ENCODE results near the gene SLC13A3. TPM values are rescaled to one million over a fixed set of nuclear protein-coding genes. Genes with fewer than 3 reads are reported as not detected.

The SLC13A3 gene
- total RNA-seq, 2 donors from 2014 or later: 0.08 to 0.25 TPM

DNA sequence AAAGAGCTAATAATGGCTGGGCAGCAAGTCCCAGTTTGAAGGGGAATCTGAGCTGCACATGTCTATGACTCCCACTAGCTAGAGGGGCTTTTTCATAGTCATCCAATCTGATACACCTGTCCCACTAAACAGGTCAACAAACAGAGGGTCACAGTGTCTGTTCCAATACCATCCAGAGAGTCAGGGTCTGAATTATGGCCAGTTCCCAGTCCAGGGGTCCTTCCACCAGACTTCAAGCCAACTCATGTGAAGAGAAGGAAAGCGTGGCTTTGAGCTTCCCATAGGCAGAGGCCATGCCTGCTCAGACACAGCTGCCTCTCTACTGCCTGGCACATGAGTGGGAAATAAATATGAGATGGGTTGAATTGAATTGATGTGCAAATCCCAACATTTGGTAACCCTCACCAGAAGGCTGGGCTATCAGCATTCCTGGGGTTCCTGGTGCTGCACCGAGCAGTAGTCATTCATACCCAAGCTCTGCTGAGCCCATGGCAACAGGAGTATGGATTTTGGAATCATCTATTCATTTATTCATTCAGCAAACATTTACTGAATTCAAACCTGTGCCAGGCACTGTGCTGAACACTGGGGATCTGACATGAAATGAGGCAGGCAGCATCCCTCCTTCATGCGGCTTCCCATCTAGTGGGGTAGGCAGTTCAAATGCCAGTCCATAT is 20.7 kb upstream of the SLC13A3 start:
- H3K4me1 ChIP-seq: no peaks in the 10 kb centered on the region
- H3K27me3 ChIP-seq: no peaks in the 10 kb centered on the region
- no peak overlapping the region for H3K27ac ChIP-seq
- TF ChIP-seq CTCF (IDR thresholded peaks at IDR 0.05): no peak
- no peaks in the 10 kb centered on the region for H3K9me3 ChIP-seq
- no peak for DNase-seq
- no peaks in the 10 kb centered on the region for H3K36me3 ChIP-seq
- H3K9ac ChIP-seq (ENCODE audit: low read depth in 2 of 2, low read length in 2 of 2): no peak overlapping the region
- no peak overlapping the region for H3K4me3 ChIP-seq
- intact Hi-C loops (cut with DNase I): no loop called here

- Histone ChIP-seq H3K27me3 (no peaks in the 10 kb centered on the region), H3K4me3 (no peak overlapping the region), H3K4me1 (no peaks in the 10 kb centered on the region), H3K36me3 (no peaks in the 10 kb centered on the region), H3K9me3 (no peaks in the 10 kb centered on the region), H3K27ac (no peak overlapping the region), H3K9ac (ENCODE audit: low read depth in 2 of 2, low read length in 2 of 2) (no peak overlapping the region)
- no peak for TF ChIP-seq CTCF (IDR thresholded peaks at IDR 0.05)
- no peak for DNase-seq
- intact Hi-C loops (cut with DNase I): no loop called here
Measured at GRCh38 chr20:46670585-46671584, 19.6 kb upstream of the SLC13A3 start.

DNA sequence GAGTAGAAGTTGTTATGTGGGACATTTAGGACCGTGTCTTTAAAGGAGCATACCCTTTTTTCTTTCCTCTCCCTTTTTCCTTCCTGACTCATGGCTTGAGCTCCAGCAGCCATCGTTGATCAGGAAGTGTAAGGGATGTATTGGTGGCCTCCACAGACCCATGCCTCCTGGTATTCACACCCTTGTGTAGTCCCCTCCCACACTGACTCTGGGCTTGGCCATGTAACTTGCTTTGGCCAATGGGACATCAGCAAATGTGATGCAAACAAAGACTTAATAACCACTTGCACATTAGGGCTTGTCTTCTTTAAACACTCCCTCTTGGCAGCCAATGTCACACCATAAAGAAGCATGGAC is 18.9 kb upstream of the SLC13A3 start:
- Histone ChIP-seq H3K27me3 (no peaks in the 10 kb centered on the region), H3K9me3 (no peaks in the 10 kb centered on the region), H3K9ac (ENCODE audit: low read depth in 2 of 2, low read length in 2 of 2) (no peak overlapping the region), H3K36me3 (no peaks in the 10 kb centered on the region), H3K4me3 (no peak overlapping the region), H3K4me1 (no peaks in the 10 kb centered on the region), H3K27ac (no peak overlapping the region)
- no peak for TF ChIP-seq CTCF (IDR thresholded peaks at IDR 0.05)
- intact Hi-C loops (cut with DNase I): no loop called here
- DNase-seq: no peak

DNA sequence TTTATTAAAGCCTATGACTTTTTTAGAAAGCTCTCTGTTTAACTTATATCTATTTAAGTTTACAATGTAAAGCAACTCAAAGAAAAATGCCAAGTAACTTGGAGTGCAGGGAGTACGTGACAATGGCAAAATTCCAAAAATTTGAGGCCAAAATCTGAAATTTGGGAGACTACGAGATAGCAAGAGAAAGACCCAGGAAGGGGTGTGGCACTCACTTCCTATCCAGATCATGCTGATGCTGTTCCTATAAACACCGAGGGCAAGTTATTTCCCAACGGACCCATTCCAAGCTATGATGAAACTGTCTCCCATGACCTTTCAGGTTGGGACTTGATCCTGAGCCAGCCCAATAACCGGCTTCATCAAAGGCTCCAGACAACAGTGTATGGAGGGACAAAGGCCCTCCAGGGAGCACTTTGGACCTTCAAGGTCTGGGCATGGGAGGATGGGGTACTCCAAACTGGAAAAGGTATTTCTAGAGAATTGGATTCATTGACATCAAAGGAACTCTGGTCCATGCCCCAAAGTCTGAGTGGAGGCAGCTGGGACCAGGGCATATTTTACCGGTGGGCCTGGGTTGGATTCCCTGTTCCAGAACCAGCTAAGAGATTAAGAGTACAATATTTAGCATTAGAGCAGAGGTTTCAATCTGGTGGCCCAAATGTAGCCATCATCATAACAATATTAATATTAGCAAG is 15.7 kb upstream of the SLC13A3 start:
- DNase-seq: no peak
- TF ChIP-seq CTCF (IDR thresholded peaks at IDR 0.05): no peak
- no peaks in the 10 kb centered on the region for H3K36me3 ChIP-seq
- no peak overlapping the region for H3K9ac ChIP-seq (ENCODE audit: low read depth in 2 of 2, low read length in 2 of 2)
- intact Hi-C loops (cut with DNase I): no loop called here
- H3K4me3 ChIP-seq: no peak overlapping the region
- H3K4me1 ChIP-seq: no peaks in the 10 kb centered on the region
- no peak overlapping the region for H3K27ac ChIP-seq
- no peaks in the 10 kb centered on the region for H3K9me3 ChIP-seq
- no peaks in the 10 kb centered on the region for H3K27me3 ChIP-seq

DNA sequence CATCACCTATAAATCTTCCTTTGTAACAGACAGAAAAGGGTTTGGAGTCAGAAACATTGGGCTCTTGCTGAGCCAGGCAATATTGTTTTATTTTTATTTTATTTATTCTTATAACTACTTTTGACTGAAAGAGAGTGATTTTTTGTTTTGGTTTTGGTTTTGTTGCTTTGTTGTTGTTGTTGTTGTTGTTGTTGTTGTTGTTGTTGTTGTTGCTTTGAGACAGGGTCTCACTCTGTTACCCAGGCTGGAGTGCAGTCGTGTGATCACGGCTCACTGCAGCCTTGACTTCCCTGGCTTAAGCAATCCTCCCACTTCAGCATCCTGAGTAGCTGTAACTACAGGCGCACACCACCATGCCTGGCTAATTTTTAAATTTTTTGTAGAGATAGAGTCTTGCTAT is 15.0 kb upstream of the SLC13A3 start:
- H3K4me3 ChIP-seq: no peak overlapping the region
- no peak for TF ChIP-seq CTCF (IDR thresholded peaks at IDR 0.05)
- no peak overlapping the region for H3K9ac ChIP-seq (ENCODE audit: low read depth in 2 of 2, low read length in 2 of 2)
- no peaks in the 10 kb centered on the region for H3K27me3 ChIP-seq
- H3K36me3 ChIP-seq: no peaks in the 10 kb centered on the region
- no peaks in the 10 kb centered on the region for H3K9me3 ChIP-seq
- H3K27ac ChIP-seq: no peak overlapping the region
- intact Hi-C loops (cut with DNase I): no loop called here
- no peaks in the 10 kb centered on the region for H3K4me1 ChIP-seq
- no peak for DNase-seq

Data from colonic mucosa (tissue), 4 donors.